Neural cell (in vitro differentiated cells): ENCODE results near the gene PRF1. TPM values are rescaled to one million over a fixed set of nuclear protein-coding genes. Genes with fewer than 3 reads are reported as not detected.

ENCODE experiments used
- H2AFZ ChIP-seq: fragments of 200-600, 300-800 bp; sonication (generic), shearing (Covaris generic); 2 replicates; pipeline ENCODE4 v1.6.0; 2014; ENCODE audit warnings: low read depth, mild to moderate bottlenecking, antibody characterized with exemption, low read length, moderate library complexity
- H3F3A ChIP-seq: fragments of 200-600 bp; shearing (Covaris generic); 2 replicates; pipeline ENCODE4 v1.6.1; 2016; ENCODE audit warnings: mild to moderate bottlenecking, moderate library complexity, mixed read lengths, antibody characterized with exemption, low read length; ENCODE audit not compliant: insufficient read depth, poor library complexity, severe bottlenecking
- H3K27ac ChIP-seq: fragments of 200-600, 300-800 bp; sonication (generic), shearing (Covaris generic); 2 replicates; pipeline ENCODE4 v1.5.1; 2014; ENCODE audit warnings: mild to moderate bottlenecking, low read length, moderate library complexity
- H3K27me3 ChIP-seq: fragments of 300-800, 200-600 bp; sonication (generic), shearing (Covaris generic); 2 replicates; pipeline ENCODE4 v1.6.0; 2014; ENCODE audit warnings: mild to moderate bottlenecking, low read depth, low read length, moderate library complexity; ENCODE audit not compliant: insufficient read depth
- H3K36me3 ChIP-seq: fragments of 300-800, 200-600 bp; sonication (generic), shearing (Covaris generic); 2 replicates; pipeline ENCODE4 v1.5.1; 2014; ENCODE audit warnings: mild to moderate bottlenecking, antibody characterized with exemption, low read length, moderate library complexity; ENCODE audit not compliant: insufficient read depth
- H3K4me2 ChIP-seq: fragments of 300-800, 200-600 bp; sonication (generic), shearing (Covaris generic); 2 replicates; pipeline ENCODE4 v1.6.0; 2014; ENCODE audit warnings: mild to moderate bottlenecking, low read length
- H3K4me3 ChIP-seq: fragments of 300-800, 200-600 bp; sonication (generic), shearing (Covaris generic); 2 replicates; pipeline ENCODE4 v1.5.1; 2014; ENCODE audit warnings: mild to moderate bottlenecking, low read length, moderate library complexity
- H3K79me2 ChIP-seq: fragments of 200-600 bp; shearing (Covaris generic); replicated peaks from 2 replicates; pipeline ENCODE4 v1.6.0; 2014; ENCODE audit warnings: mild to moderate bottlenecking, low read length, moderate library complexity; ENCODE audit not compliant: insufficient read depth
- H3K9ac ChIP-seq: fragments of 300-800, 200-600 bp; sonication (generic), shearing (Covaris generic); 2 replicates; pipeline ENCODE4 v1.6.1; 2016; ENCODE audit warnings: mild to moderate bottlenecking, low read length, mixed read lengths
- H3K9me2 ChIP-seq: fragments of 200-600 bp; shearing (Covaris generic); 2 replicates; pipeline ENCODE4 v1.6.1; 2016; ENCODE audit warnings: mild to moderate bottlenecking, low read length, mixed read lengths; ENCODE audit not compliant: insufficient read depth
- H3K9me3 ChIP-seq: fragments of 200-600, 300-800 bp; sonication (generic), shearing (Covaris generic); 2 replicates; pipeline ENCODE4 v1.6.1; 2016; ENCODE audit warnings: mild to moderate bottlenecking, mixed run types, low read length, moderate library complexity, mixed read lengths
- H4K20me1 ChIP-seq: fragments of 200-600 bp; shearing (Covaris generic); 2 replicates; pipeline ENCODE4 v1.6.1; 2016; ENCODE audit warnings: mild to moderate bottlenecking, mixed run types; ENCODE audit not compliant: insufficient read depth
- EP300 ChIP-seq: fragments of 450-650 bp; conservative IDR thresholded peaks from 2 replicates; pipeline ENCODE4 v1.6.1; 2014; ENCODE audit warnings: antibody characterized with exemption, mild to moderate bottlenecking, moderate library complexity; ENCODE audit not compliant: poor library complexity, severe bottlenecking
- MXI1 ChIP-seq: fragments of 450-650 bp; conservative IDR thresholded peaks from 2 replicates; pipeline ENCODE4 v1.6.1; 2014; ENCODE audit warnings: antibody characterized with exemption, mild to moderate bottlenecking; ENCODE audit not compliant: poor library complexity, severe bottlenecking
- POLR2AphosphoS5 ChIP-seq: IDR thresholded peaks from 2 replicates; pipeline ENCODE4 v1.6.1; 2012
- RAD21 ChIP-seq: fragments of 450-650 bp; conservative IDR thresholded peaks from 2 replicates; pipeline ENCODE4 v1.6.1; 2014; ENCODE audit warnings: antibody characterized with exemption, mild to moderate bottlenecking, moderate library complexity
- SMC3 ChIP-seq: fragments of 450-650 bp; conservative IDR thresholded peaks from 2 replicates; pipeline ENCODE4 v1.6.1; 2014; ENCODE audit warnings: antibody characterized with exemption, mild to moderate bottlenecking, moderate library complexity; ENCODE audit not compliant: poor library complexity
- TAF1 ChIP-seq: IDR thresholded peaks from 2 replicates; pipeline ENCODE4 v1.6.1; 2012; ENCODE audit warnings: low read depth
- polyA plus RNA-seq: library from polyadenylated mRNA; depleted of rRNA; stranded (reverse); fragments of >200 nt; gene quantifications from 2 replicates; pipeline ENCODE4 v1.2.3, GENCODE V29; 2014
- TF ChIP-seq, protein P1 (sequence below): fragments of 450-650 bp; IDR thresholded peaks from 2 replicates; pipeline ENCODE4 v1.5.1; 2014; ENCODE audit warnings: antibody characterized with exemption, mild to moderate bottlenecking, moderate library complexity; ENCODE audit not compliant: poor library complexity, severe bottlenecking
- TF ChIP-seq, protein P2 (sequence below): IDR thresholded peaks from 2 replicates; pipeline ENCODE4 v1.6.1; 2012; ENCODE audit warnings: borderline replicate concordance

The PRF1 gene
- polyA plus RNA-seq, 1 donor from 2014 or later, result not detected

DNA sequence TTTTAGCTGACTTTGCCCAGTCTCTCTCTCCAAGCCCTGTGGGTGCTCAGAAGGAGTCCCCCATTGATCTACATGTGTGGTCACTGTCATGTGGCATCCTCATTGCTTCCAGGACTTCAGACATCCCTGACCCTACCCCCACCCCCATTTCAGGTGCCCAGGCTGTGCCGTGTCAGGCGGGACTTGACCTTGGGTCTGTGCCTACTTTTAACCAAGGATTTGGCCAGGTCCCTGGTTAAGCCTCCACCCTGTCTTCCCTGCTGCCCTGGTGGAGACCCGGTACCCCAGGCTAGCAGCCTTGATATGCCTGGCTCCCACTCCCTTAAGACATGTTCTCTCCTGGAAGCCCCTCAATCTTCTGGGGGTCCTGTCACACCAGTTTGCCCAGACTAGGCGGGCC, 31.3 kb downstream of the PRF1 start:
- Histone ChIP-seq H3K79me2 (no peaks in the 10 kb centered on the region), H3K9ac (no peak overlapping the region), H3K27me3 (no peaks in the 10 kb centered on the region), H3K4me2 (no peak overlapping the region), H3K9me3 (no peaks in the 10 kb centered on the region), H4K20me1 (no peaks in the 10 kb centered on the region), H2AFZ (no peak overlapping the region), H3K36me3 (no peaks in the 10 kb centered on the region), H3K27ac (no peak overlapping the region), H3F3A (no peaks in the 10 kb centered on the region), H3K9me2 (no peaks in the 10 kb centered on the region), H3K4me3 (no peak overlapping the region)
- no peak for TF ChIP-seq TAF1
- TF ChIP-seq, protein P1, sequence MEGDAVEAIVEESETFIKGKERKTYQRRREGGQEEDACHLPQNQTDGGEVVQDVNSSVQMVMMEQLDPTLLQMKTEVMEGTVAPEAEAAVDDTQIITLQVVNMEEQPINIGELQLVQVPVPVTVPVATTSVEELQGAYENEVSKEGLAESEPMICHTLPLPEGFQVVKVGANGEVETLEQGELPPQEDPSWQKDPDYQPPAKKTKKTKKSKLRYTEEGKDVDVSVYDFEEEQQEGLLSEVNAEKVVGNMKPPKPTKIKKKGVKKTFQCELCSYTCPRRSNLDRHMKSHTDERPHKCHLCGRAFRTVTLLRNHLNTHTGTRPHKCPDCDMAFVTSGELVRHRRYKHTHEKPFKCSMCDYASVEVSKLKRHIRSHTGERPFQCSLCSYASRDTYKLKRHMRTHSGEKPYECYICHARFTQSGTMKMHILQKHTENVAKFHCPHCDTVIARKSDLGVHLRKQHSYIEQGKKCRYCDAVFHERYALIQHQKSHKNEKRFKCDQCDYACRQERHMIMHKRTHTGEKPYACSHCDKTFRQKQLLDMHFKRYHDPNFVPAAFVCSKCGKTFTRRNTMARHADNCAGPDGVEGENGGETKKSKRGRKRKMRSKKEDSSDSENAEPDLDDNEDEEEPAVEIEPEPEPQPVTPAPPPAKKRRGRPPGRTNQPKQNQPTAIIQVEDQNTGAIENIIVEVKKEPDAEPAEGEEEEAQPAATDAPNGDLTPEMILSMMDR, result no peak
- no peak for TF ChIP-seq SMC3
- TF ChIP-seq RAD21, result no peak
- no peak for TF ChIP-seq MXI1
- TF ChIP-seq, protein P2, sequence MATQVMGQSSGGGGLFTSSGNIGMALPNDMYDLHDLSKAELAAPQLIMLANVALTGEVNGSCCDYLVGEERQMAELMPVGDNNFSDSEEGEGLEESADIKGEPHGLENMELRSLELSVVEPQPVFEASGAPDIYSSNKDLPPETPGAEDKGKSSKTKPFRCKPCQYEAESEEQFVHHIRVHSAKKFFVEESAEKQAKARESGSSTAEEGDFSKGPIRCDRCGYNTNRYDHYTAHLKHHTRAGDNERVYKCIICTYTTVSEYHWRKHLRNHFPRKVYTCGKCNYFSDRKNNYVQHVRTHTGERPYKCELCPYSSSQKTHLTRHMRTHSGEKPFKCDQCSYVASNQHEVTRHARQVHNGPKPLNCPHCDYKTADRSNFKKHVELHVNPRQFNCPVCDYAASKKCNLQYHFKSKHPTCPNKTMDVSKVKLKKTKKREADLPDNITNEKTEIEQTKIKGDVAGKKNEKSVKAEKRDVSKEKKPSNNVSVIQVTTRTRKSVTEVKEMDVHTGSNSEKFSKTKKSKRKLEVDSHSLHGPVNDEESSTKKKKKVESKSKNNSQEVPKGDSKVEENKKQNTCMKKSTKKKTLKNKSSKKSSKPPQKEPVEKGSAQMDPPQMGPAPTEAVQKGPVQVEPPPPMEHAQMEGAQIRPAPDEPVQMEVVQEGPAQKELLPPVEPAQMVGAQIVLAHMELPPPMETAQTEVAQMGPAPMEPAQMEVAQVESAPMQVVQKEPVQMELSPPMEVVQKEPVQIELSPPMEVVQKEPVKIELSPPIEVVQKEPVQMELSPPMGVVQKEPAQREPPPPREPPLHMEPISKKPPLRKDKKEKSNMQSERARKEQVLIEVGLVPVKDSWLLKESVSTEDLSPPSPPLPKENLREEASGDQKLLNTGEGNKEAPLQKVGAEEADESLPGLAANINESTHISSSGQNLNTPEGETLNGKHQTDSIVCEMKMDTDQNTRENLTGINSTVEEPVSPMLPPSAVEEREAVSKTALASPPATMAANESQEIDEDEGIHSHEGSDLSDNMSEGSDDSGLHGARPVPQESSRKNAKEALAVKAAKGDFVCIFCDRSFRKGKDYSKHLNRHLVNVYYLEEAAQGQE, result no peak
- TF ChIP-seq EP300, result no peak
- TF ChIP-seq POLR2AphosphoS5, result no peak

DNA sequence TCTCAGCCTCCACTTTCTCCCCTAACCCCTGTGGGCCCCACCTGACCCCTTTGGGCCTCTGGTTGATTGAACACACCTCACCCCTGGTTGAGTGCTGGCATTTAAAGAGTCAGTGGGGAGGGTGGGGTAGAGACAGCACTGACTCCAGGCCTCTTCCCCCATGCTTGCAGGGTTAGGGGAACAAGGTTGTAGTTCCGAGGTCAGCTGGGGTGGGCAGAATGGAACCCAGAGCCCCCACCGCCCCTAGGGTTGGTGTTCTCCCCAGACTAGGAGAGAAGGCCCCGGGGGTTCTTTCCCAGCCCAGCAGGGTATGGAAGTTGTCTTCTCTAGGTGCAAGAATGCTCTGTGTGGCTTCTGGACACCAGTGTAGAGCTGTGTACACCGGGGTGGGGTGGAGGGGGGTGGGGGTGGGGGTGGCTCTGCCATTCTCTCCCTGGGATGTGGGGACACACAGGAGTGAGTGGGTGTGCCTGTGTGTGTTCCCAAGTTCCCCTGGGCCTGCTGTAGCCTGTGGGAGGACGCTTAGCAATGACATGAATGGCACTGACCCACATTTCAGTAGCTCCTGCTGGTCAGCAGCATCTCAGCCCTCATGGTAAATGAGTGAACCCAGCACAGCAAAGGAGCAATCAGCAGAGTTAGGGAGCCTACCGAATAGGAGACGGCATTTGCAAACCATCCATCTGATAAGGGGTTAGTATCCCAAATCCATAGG, 33.6 kb downstream of the PRF1 start:
- Histone ChIP-seq H3K9me2 (no peaks in the 10 kb centered on the region), H2AFZ (no peak overlapping the region), H3K79me2 (no peaks in the 10 kb centered on the region), H3K4me2 (no peak overlapping the region), H4K20me1 (no peaks in the 10 kb centered on the region), H3K27me3 (no peaks in the 10 kb centered on the region), H3K9ac (no peak overlapping the region), H3K4me3 (no peak overlapping the region), H3K9me3 (no peaks in the 10 kb centered on the region), H3K36me3 (no peaks in the 10 kb centered on the region), H3F3A (no peaks in the 10 kb centered on the region), H3K27ac (no peak overlapping the region)
- TF ChIP-seq RAD21 (no peak), SMC3 (no peak)
- TF ChIP-seq, protein P1, result no peak
